AML-193 (cell line): ENCODE results near the gene SOX12.
"Not testable (repeated sequence)": the region's sequence is repeated elsewhere in the genome, so short reads cannot be mapped to it uniquely, and the experiment has no call there.

Experiments
- DNase-seq, 2 experiments: peaks; one replicate each; lab custom pipeline; 2025; lab: John Stamatoyannopoulos, UW

Gene SOX12

DNA sequence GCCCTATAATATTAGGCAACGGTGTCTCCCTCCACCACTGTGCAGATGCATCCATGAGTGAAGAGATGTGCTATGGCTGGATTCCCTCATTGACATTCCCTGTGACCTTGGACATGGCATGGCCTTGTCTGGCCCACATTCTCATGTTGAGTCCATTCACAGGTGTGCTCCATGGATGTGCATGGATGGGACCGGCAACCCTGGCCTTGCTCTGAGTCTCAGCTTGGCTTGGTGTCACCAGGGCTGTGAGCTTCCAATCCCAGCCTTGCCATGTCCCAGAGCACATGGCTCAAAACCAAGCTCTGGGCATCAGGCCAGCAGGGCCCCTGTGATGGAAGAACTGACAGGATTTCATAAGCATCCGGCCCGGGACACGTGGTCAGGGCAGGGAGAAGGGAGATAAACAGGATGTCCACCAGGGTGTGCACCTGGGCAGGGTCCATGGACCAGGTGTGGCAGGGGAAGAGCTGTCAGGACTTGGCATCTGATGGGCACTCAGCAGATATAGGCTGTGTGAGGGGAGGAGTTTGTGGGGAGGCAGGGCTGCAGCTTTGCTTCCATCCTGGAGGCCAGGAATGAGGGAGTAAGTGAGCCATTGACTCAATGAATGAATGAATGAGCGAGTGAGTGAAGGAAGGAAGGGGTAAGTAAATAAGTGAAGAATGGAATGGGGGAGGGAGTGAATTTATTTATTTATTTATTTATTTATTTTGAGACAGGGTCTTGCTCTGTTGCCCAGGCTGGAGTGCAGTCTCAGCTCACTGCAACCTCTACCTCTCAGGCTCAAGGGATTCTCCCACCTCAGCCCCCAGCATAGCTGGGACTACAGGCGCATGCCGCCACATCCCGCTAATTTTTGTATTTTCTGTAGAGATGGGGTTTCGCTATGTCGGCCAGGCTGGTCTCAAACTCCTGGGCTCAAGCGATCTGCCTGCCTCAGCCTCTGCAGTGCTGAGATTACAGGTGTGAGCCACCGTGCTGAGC is 37.2 kb downstream of the SOX12 start:
- peak; percentile 88 to 94 for DNase-seq

DNA sequence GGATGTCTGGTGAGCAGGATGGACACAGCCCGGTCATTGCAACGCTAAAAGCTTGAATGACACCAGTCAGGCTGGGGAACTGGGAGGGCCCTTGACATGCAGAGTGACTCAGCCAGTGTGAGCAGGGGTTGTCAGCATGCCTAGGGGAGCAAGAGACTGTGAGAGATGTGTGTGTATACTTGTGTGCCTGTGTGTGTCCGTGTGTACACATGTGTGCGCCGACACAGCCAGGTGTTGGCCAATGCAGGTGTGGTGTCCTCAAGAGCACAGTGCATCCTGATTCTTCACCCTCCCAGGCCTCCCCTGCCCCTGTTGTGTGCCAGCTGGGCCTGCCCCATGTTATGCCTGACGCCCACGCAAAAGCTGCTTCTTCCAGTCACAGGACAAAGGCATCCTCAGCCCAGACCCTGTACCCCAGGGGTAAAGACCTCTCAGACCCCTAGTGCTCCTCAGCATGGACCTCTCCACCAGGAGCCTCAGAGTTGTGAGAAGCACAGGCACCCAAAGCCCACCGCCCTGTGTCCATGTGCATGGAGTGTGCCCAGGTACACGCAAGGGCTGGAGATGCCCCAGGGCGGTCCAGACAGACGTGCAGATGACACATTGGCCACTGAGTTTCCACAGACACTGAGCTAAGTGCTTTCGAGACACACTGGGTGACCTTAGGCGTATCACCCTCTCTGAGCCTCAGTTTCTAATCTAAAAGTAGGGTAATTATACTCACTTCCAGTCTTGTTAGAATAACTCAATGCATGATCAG is 38.1 kb downstream of the SOX12 start:
- no peak for DNase-seq

DNA sequence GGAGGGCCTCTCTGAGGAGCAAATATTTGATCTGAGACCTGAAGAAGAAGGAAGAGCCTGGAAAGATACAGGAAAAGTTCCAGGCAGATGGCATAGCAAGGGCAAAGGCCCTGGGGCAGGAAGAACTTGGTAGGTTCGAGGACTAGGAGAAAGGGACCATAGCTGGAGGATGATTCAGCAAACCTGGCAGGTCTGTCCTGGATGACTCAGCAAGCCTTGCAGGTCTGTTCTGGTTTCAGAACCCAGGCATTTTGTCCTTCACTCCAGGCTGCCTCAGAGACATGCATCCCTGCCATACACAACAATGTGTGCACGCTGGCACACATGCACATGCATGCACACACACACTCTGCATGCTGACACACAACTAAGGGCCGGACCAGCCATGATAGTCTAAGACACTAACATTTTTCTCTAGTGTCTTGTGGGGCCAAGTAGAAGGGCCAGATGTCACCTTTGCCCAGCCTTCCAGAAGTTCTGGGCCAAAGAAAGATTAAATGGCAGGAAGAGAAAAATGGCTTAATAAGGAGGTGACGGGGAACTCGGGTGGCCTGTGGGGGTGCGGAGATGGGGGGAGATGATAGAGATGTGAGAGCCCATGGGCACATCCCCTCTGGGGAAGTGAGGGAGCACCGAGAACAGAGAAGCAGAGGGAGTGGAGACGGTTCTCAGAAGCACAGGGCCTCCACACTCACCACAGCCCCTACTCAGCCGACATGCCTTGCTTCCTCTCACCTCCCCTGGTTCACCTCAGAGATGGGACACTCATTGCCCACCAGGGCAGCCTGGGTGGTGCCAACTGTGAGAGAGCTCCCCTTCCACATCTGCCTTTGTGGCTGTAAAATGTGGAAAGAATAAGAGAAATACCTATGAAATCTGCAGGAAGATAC is 39.8 kb downstream of the SOX12 start:
- DNase-seq, result no peak

DNA sequence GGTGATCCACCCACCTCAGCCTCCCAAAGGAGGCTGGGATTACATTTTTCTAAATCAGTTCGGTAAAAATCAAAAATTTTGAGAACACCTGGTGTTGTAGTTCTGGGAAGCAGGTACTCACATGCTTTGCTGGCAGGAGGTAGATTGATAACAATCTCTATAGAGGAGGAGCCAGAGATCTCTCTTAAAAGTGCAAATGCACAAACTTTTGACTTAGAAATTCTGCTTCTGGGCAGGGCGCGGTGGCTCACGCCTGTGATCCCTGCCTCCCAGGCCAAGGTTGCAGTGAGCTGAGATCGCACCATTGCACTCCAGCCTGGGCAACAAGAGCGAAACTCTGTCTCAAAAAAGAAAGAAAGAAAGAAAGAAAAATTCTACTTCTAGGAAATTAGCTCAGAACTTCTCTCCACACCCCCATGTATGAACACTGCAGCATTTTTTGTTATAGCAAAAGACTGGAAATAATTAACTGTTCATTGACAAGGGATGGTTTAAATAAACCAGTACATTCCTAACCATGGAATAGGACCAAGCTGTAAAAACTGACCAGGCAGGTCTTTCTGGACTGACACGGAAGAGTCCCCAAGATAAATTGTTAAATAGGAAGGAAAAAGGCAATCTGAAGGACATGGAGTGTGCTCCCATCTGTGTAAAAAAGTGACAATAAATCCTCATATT is 40.8 kb downstream of the SOX12 start:
- DNase-seq, result no peak

GRCh38 chr20:366719-367485 is 41.5 kb downstream of the SOX12 start:
- no peak for DNase-seq

DNA sequence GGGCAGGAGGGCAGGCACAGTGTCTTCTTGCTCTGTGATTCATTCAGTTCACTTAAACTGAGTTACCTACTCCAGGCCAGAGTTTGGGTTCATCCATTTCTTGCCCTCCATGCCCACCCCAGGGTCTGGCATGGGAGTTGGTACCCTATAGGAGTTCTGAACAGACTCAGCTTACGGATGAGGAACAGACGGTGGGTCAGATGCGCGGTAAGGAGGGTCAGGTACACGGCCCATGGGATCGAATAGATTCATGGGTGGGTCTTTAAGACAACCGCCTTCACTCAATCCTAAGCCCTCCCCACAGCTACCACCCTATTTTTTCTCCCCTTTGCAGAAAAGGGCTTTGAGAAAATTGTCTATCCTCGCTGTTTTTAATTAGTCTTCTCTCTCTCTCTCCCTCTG is 42.1 kb downstream of the SOX12 start:
- no peak for DNase-seq

GRCh38 chr20:368915-369314 is 43.6 kb downstream of the SOX12 start:
- DNase-seq, result peak in 1 of 2 experiments; percentile 23

DNA sequence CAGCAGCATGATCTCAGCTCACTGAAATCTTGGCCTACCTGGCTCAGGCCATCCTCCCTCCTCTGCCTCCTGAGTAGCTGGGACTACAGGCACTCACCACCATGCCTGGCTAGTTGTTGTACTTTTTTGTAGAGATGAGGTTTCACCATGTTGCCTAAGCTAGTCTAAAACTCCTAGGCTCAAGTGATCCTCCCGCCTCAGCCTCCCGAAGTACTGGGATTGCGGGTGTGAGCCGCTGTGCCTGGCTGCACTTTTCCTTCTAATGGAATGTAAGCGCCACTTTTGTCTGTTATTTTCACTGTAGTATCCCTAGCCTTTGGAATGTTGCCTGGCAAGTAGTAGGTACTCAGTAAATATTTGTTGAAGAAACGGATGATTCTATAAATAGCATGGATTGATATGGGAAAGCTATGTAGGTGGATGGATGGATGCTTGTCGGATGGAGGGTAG is 44.8 kb downstream of the SOX12 start:
- DNase-seq, result no peak

DNA sequence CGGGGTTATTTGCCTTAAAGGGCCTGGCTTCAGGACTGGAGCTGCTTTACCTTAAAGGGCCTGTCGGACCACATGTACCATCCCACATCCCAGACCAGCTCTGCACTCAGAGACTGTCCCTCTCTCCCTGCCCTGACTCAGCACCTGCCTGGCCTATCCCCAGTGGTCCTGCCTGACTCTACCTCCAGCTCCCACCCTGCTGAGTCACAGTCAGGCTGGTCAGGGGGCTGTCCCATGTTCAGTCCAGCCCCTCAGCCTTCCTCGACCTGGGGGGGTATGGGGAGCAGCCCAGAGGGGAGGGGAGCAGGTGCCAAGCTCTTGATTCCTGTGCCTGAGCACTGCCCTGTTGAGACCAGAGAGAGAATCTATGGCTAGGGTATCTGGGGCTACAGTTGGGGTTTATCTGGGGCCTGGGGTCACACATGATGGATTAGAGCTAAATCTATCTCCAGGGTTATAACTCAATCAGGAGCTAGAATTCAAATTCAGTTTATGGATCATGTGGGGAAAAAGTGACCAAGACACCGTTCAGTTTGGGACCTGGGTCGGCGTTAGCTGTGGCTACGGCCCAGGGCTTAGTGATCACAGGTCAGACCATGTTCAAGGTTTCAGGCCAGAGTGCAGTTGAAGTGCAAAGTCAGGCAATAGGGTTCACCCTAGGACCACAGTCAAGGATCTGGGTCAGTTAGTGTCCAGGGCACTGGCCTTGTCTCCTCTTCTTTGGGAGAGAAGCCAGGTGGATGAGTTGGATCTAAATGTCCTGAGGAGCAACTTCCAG is 45.8 kb downstream of the SOX12 start:
- no peak for DNase-seq

- peak; percentile 93 to 96 for DNase-seq
Measured at GRCh38 chr20:371755-372542, 46.6 kb downstream of the SOX12 start.

GRCh38 chr20:372543-373082 is 47.3 kb downstream of the SOX12 start:
- DNase-seq, result peak in 1 of 2 experiments; percentile 28

GRCh38 chr20:373171-373890 is 48.0 kb downstream of the SOX12 start:
- DNase-seq, result peak; percentile 63 to 70

DNA sequence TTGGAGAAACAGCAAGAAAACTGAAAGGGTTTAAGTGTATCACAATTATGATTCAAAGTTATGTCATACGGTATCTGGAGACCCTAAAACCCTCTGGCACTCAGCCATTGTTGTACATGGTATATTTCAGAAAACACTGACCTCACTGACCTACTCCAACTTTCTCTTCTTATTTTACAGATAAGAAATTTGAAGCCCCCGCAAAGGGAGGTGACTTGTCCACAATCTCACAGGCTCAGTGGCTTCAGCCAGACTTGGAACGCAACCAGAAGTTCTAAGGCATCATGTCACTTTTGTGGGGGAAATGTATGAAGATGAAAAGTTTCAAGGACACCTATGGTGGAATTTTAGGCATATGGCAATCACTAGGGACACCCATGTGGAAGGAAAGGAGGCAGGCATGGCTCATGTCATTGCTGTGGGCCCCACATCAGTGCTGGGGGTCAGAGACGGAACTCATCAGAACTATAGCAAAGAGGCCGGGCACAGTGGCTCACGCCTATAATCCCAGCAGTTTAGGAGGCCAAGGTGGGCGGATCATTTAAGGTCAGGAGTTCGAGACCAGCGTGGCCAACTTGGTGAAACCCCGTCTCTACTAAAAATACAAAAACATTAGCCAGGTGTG is 50.0 kb downstream of the SOX12 start:
- DNase-seq, result no peak

GRCh38 chr20:376089-376488 is 50.7 kb downstream of the SOX12 start:
- no peak for DNase-seq

DNA sequence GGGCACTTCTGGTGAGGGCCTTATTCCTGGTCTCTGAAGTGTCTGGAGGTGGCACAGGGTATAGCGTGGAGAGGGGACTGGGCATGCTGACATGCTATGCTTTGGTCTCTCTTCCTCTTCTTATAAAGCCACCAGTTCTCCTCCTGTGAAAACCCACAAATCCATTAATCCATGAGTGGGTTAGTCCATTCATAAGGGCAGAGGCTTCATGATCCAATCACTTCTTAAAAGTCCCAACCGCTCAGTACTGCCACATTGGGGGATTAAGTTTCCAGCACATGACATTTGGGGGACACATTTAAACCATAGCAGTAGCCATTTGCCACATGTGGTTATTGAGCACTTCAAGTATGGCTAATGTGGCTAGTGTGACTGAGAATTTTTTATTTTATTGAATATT is 51.4 kb downstream of the SOX12 start:
- no peak for DNase-seq

- not testable (repeated sequence) for DNase-seq
Measured at GRCh38 chr20:377578-377977, 52.2 kb downstream of the SOX12 start.

DNA sequence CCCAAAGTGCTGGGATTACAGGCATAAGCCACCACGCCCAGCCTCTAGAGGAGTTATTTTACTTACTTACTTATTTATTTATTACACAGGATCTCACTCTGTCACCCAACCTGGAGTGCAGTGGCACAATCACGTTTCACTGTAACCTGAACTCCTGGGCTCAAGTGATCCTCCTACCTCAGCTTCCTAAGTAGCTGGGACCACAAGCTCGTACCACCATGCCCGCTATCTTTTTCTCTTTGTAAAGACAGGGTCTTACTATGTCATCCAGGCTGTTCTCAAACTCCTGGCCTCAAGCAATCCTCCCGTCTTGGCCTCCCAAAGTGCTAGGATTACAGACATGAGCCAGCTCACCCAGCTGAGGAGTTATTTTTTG is 53.6 kb downstream of the SOX12 start:
- no peak for DNase-seq
